Activated CD8-positive, alpha-beta memory T cell treated with anti-CD3 and anti-CD28 coated beads, Interleukin-2, amount 50 U/mL, for 1 hour (primary cell): ENCODE data around the gene DHDH.

Experiments used
- DNase-seq: peaks from one replicate; pipeline ENCODE4 v3.0.0-alpha.2; 2020; ENCODE audit errors: extremely low read depth

The DHDH gene

DNA sequence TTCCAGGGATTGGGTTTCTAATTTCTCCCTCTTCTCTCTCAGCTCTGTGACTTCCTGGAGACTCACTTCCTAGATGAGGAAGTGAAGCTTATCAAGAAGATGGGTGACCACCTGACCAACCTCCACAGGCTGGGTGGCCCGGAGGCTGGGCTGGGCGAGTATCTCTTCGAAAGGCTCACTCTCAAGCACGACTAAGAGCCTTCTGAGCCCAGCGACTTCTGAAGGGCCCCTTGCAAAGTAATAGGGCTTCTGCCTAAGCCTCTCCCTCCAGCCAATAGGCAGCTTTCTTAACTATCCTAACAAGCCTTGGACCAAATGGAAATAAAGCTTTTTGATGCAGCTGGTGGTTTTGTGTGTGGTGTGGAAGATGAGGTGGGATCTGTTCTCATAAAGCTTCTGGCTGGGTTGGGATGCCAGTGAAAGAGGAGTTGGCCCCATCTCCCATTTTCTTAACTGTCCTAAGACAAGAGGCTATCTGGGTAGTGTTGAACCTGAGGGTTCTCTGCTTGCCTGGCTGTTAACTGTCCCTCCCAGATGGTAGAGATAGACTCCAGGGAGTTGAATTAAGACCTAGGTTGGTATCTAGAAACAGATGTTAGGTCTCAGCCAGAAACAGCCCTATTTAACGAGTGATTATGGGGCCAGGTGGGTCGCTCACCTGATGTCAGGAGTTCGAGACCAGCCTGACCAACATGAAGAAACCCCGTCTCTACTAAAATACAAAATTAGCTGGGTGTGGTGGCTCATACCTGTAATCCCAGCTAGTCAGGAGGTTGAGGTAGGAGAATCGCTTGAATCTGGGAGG lies 33.2 kb downstream of the DHDH start:
- no peak for DNase-seq

DNA sequence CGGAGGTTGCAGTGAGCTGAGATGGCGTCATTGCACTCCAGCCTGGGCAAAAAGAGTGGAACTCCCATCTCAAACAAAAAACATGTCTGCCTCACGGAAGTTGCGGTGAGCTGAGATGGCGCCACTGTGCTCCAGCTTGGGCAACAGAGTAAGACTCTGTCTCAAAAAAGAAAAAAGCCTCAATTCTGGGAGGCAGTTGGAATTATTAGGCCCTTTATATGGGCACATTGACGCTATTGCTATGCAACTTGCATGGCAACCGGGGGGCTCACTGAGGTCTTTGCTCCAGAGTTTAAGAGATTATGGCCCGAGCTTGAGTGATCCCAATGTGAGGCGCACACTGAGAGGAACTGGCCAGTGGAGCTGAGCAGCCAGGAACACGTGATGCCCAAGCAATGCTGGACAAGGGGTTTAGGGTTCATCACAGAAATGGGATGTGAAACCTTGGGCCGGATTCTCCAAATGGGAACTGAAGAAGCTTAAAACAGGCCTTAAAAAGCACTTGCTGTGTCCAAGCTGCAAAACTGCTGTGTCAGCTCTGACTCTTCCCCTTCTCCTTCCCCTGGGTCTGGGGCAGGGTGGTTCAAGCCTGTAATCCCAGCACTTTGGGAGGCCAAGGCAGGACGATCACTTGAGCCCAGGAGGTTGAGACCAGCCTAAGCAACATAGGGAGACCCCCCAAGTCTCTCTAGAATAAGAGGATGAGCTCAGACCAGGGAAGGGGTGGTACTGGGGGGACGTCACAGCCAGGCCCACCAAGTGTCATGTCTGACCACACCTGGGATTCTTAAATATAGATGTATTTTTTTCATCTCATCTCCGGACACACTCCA lies 34.1 kb downstream of the DHDH start:
- DNase-seq, result no peak

- DNase-seq, result no peak
Measured at GRCh38 chr19:48968179-48968661, 34.7 kb downstream of the DHDH start.

DNA sequence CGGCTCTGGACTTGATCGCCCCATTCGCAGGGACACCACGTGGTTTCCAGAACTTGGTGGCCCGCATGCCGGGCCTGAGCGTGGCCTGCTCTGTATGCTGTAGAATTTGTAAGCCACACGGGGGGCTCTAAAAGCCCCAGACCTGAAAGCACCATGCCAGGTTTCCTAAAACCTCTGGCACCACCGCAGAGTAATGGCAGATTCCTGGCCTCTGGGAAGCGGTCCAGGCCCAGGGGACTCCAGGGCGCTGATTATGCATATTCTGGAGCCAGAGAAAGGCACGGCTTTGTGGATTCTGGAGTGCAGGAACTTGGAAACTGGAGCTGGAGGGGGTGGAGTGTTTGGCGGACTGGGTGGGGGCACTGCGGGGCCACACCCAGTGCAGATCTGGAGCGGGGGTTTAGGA lies 35.3 kb downstream of the DHDH start:
- no peak for DNase-seq

GRCh38 chr19:48969276-48970138 lies 36.0 kb downstream of the DHDH start:
- DNase-seq, result no peak

DNA sequence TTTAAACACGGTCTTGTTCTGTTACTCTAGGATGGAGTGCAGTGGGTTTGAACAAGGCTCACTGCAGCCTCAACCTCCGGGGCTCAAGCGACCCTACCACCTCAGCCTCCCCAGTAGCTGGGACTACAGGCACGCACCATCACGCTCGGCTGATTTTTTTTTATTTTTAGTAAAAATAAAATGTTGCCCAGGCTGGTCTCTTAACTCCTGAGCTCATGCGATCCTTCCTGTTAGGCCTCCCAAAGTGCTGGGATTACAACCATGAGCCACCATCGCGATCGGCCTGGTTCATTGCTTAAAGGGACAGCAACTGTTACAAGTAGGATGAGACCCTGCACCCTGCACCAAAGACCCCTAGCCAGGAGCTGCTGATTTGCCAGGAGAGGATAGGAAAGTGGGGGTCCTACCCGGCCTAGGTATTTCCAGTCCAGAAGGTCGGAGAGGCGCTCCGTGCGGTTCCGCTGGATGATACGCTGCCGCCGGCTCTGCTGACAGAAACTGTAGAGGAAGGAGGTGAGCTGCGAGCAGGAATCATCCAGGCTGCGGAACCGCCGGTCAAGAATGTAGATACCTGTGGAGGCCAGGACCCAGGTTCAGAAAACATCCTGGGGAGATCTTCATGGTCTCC lies 36.8 kb downstream of the DHDH start:
- DNase-seq, result no peak

DNA sequence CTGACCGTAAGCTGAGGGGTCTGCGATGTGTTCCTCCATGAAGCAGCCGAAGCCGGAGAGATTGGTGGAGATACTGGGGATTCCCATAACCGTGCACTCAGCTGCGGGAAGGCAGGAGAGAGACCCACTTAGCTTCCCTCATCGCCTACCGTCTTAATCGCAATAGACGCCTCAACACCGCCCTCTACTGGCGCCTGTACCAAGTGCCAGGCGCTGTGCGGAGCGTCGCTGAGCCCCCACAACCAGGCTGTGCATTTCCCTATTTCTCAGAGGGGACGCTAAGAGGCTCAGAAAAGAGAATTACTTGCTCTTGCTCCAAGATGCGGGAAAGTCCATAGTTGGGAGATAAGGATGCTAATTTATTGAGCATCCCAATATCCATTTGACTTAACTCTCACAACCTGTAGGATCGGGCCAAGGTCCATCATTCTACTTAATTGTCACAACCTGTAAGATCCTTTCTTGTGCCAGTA lies 37.5 kb downstream of the DHDH start:
- DNase-seq, result no peak

DNA sequence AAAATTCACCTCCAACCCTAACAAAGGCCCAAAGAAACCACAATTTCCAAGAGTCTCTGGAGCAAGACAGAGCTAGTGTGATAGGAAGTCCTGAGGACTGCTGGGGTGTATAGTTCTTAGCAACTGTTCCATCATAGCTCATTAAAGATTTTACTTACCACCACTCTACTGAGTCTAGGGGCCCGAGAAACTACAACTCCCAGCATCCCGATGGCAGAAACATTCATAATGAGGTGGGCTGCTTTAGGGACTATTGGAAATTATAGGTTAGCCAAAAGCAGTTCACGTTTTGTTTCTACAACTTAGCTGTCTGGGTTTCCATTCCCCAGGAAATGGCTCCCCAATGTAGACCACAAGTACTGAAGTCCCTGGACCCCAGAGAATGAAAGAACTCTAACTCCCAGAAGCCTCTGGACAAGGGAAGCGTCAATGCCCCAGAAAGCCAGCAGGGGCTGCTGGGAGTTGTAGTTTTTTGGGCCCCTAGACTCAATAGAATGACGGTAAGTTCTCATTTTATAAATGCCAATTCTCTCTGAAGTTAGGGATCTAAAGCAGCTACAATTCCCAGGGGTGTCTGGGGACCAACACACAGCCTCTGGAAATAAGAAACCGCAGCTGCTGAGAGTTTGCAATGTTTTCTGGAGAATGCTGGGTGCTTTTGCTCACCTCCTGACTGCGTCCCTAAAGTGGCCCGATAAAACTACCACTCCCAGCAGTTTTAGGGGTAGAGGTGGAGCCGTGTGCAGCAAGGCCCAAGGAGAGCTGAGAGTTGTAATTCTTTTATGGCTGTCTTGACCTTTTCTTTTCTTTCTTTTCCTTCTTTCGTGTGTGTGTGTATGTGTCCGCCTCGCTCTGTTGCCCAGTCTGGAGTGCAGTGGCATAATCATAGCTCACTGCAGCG lies 42.7 kb downstream of the DHDH start:
- DNase-seq, result no peak

DNA sequence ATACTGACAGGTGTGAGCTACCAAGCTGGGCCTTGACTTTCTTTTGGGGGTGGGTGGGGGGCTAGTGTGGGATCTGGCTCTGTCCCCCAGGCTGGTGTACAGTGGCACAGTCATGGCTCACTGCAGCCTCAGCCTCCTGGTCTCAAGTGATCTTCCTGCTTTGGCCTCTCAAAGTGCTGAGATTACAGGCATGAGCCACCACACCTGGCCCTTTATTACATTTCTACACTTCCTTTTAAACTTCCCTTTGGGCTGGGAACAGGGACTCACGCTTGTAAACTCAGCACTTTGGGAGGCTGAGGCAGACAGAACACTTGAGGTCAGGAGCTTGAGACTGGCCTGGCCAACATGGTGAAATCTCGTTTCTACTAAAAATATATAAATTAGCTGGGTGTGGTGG lies 43.6 kb downstream of the DHDH start:
- DNase-seq, result no peak

- DNase-seq, result no peak
Measured at GRCh38 chr19:48982280-48982679, 48.8 kb downstream of the DHDH start.

DNA sequence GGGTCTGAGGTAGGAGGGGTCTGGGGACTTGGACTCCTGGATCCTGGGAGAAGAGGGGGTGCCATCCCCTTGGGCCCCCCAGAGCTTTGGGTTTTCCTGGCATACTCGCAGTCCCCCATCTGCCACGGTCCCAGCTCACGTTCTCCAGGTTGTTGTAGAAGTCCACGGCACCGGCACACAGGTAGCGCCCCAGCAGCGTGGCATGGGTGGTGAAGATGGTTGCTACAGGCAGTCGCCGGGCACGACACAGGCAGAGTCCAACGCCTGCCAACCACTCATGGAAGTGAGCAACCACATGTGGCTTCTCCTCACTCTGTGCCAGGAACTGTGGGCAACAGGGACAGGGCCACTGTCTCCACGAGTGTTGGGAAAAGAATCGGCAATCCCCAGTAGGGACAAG lies 52.2 kb downstream of the DHDH start:
- DNase-seq, result no peak

- no peak for DNase-seq
Measured at GRCh38 chr19:48986211-48986610, 52.7 kb downstream of the DHDH start.

DNA sequence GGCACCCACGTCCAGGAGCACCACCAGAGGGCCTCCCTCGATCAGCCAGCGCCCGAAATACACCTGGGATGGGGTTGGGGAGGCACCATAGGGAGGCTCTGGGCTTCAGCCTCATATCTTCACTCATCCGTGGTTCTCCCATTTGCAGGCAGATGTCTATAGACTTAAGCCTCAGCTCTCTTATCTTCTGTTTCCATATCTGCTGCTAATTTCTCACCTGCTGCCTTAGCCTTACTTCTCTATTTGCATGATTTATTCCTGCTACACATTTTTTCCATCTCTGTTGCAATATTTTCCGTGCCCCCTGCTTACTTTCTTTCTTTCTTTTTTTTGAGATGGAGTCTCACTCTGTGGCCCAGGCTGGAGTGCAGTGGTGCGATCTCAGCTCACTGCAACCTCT lies 53.8 kb downstream of the DHDH start:
- DNase-seq, result no peak

DNA sequence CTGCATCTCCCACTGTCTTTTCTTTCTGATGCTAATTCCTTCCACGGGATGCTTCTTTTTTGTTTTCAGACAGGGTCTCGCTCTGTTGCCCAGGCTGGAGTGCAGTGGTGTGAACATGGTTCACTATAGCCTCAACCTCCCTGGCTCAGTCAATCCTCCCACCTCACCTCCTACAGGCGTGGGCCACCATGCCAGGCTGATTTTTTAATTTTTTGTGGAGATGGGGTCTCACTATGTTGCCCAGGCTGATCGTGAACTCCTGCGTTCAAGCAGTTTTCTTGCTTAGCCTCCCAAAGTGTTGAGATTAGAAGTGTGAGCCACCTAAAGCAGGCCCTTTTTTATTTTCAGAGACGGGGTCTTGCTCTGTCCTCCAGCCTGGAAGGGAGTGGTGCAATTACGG lies 54.8 kb downstream of the DHDH start:
- no peak for DNase-seq

GRCh38 chr19:48988860-48989259 lies 55.4 kb downstream of the DHDH start:
- no peak for DNase-seq

GRCh38 chr19:48989701-48990291 lies 56.3 kb downstream of the DHDH start:
- DNase-seq, result no peak

GRCh38 chr19:48990400-48990799 lies 56.9 kb downstream of the DHDH start:
- no peak for DNase-seq

DNA sequence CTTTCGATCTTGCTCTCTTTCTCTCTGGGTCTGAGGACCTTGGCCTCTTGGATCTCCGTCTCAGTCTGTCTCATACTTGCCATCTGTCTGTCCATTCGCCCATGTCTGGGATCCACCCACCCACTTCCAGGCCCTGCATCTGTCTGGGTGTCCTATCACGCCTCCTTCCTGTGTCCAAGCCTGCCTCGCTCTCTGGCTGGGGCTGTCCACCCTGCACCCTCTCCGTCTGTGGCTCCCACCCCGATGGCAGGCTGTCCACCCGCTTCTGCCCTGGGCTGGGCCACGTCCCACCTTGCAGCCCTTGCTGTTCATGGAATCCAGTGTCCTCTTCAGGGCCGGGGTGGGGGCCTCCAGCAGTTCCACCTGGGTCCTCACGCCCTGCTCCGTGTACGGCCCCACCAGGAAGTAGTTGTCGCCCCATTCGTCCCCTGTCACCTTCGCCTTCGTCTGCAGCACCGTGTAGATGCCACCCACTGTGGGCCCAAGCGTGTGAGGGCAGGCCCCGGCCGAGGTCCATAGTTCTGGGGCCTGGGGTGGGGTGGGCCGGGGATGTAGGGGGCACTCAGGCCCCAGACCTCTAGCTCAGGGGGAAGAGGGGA lies 57.6 kb downstream of the DHDH start:
- DNase-seq, result no peak

DNA sequence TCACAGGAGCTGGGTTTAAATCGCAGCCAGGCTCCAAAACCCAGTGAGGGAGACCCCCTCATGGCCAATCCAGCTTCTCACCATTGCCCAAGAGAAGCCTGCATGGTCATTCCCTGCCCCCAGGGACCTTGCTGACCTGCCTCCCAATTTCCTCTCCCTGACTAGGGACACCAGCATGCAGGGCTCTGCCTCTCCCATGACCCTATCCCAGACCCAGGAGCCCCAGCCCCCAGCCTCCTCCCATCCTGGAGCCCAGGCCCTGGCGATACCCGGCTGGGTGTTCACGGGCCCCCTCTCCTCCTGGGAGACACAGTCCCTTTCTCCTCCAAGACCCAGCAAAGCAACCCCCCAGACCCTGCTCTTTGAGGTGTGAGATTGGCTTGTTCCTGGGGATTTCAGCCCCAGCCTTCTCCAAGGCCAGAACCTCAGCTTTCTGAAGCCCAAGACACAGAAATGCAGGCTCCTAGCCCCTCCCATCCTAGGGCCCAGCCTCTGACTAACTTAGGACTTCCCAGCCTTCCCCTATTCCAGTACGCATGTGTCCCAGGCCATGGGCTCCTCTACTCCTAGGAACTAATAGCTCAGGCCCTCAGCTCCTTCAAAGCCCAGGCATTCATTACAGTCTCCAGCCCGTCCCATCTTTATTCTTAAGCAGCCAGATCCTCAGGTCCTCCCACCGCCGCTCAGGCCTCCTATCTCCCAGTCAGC lies 58.5 kb downstream of the DHDH start:
- DNase-seq, result no peak
